HuH-7 (cell line): ENCODE data around the gene ZSWIM6.

ENCODE experiments used
- DNase-seq: peaks from one replicate; pipeline ENCODE4 v3.0.0; 2011; ENCODE audit warnings: low spot score

ZSWIM6 gene

DNA sequence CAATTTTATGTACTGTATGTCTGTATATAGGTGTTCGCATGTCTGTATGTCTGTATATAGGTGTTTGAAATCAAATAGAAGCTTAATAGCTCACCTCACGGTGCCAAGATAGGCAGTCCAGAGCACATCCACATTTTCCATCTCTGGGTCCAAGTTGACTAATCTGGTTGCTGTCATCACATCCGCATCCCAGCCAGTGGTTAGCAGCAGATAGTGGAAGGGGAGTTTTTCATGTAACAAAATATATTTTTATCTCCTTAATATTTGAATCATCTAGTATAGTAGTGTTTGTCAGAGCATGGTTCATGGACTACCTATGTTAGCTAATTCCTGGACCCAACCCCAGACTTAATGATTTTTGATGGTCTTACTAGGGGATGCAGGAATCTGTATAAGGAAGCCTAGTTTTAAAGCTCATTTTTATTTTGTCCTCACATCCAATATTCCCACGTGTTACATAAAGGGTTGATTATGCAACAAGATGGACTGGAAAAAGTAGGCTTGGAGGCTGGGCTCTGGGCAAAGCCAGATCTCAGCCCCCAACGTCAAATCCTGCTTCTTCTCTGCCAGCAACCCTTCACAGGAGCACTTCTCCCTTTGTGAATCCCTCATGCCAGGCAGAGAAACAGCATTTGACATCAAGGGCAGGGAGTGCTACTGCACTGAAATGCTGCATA is 219.7 kb downstream of the ZSWIM6 start:
- DNase-seq, result no peak

DNA sequence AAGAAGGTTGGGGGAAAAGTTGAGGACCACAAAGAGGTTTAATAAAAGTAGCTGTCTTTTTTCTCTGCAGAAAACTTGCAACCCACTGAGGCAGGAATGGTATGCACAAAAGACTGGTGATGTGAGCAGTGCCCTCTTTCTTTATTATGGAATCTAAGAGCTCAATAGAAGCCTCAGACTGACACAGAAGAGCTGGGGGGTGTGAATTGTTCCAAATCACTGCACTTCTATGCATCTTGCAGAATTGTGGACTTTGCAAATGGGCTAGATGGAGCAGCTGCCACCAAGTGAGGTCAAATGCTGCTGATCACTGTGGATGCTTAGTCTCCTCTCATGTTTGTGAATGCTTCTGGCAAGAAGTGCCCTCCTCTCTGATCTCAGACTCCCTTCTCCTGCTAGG is 227.1 kb downstream of the ZSWIM6 start:
- no peak for DNase-seq

DNA sequence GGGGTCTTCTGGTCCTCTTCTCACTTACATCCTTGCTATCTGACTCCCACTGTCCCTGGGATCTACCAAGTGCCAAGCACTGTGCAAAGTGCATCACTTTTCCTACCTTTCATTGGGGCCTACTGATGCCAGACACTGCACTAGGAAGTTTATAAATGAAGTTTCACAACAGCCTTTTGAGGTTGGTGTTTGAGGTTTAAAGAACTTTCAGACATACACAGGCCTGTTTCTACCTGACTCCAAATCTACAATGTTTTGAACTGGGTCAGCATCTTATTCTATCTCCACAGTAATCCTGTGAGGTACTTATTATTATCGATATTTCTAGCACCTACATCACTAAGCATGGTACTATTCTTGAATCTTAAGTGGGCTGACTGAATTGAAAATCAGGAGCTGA is 227.7 kb downstream of the ZSWIM6 start:
- DNase-seq, result no peak

DNA sequence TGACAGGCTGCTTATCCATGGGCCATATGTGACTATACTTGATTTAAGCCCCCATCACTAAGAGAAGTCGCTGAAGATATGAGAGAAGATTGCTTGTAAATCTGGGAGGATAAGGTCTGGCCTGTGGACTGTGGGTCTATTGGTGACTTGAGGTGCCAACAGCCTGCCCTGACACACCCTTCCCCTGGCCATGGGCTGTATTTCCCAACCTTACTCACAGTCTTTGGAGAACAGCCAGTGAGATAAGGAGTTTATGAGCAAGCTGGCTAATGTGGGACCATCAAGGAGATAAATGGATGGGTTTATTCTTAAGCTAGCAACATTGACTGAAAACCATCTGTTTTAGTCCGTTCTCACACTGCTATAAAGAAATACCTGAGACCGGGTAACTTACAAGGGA is 231.3 kb downstream of the ZSWIM6 start:
- DNase-seq, result no peak

DNA sequence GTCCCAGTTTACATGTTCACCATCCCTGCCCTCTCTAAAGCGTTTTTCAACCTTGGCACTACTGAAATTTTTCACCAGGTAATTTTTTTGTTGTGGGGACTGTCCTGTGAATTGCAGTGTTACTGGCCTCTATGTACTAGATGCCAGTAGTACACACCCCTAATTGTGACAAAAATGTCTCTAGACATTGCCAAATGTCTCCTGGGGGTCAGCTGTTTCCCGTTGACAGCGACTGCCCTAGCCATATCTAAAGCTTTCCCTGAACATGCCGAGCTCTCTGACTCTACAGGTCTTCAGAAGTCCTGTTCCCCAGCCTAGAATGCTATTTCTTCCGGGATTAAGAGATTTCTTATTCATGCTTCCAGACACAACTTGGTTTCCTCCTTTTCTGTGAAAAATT is 235.3 kb downstream of the ZSWIM6 start:
- DNase-seq, result no peak

DNA sequence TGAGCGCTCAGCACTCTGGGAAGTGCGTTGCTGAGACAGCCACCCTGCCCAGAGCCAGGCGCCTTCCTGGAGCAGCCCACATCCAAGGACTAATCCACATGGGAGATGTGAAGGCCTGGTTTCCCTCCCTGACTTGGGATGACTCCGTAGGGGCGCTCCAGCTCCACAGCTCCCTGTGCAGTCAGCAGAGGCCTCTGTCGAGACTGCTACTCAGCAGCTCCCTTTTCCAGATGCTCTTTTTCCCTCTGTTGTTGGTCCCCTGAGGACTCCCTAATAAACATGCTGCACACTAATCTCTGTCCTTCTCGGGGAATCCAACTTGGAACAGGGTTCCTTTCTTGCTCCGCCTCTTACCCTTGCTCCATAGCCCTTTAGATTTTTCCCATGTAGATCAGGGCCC is 237.3 kb downstream of the ZSWIM6 start:
- no peak for DNase-seq

DNA sequence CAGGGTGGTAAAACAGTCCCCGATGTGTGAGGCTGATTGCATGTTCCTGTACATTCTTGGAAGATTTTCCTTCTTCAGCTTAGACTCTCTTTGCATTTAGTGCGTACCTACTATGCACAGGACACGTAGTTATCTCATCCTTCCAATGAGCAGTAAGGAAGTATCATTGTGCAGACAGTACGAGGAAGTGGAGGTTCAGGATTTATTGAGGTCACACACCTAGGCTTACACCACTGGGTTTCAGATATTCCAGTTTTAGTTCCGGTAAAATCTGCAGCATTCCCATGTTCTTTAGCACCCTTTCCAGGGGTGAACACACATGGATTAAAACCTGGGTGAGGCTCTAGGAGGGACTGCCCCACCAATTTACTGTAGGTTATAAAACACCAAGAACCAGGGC is 238.7 kb downstream of the ZSWIM6 start:
- no peak for DNase-seq

DNA sequence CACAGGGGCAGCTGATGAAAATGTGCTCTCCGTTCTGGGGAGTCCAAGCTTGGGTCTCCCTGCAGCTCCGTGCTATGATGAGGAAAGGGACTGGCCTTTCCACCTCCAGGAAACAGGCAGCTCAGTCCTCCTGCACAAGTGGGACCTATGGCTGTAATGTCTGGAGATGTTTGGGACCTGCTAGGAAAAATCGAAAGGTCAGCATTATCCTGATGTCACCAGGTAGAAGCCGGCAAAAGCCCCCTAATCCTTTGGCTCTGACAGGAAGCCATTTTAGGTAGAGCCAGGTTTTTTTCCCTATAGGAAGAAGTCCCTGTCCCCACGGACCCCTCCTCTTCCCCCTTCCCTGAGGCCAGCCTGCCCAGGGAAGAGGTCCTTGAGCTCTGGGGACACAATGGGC is 240.9 kb downstream of the ZSWIM6 start:
- no peak for DNase-seq

DNA sequence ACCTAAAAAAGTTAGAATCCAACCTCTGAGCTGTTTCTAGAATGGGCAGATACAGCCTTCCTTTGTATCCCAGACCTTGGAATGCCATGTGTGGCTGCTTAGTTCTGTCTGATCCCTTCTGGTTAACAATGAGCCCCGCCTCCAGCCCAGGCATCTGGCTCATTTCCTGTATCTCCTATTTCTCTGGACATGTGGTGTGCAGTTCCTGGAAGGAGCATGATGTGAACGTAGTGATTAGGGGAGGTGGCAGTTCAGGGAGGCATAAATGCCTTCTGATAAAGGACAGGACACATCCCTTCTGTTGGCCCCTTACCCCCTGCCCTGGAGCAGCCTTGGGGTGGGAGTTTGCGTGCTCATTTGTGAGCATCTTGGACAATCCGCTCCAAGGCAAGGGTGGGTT is 243.0 kb downstream of the ZSWIM6 start:
- no peak for DNase-seq

DNA sequence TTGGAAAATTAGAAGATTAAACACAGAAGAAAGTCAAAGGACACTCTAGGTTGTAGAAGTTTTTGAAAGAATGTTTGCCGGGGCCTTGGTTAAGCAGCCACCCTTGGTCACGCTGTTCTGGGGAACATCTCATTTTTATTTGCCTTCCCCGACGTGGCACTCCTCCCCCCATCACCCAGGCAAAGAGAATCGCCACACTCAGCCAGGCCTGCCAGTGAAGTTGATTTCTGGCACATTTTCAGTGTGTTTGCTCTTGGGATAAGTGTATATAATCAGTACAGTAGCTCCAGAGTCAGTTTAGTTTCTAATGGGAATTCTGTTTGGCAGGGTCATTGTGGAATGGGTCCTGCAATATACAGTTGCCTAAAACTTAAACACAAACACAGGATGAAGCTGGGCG is 243.5 kb downstream of the ZSWIM6 start:
- DNase-seq, result no peak

DNA sequence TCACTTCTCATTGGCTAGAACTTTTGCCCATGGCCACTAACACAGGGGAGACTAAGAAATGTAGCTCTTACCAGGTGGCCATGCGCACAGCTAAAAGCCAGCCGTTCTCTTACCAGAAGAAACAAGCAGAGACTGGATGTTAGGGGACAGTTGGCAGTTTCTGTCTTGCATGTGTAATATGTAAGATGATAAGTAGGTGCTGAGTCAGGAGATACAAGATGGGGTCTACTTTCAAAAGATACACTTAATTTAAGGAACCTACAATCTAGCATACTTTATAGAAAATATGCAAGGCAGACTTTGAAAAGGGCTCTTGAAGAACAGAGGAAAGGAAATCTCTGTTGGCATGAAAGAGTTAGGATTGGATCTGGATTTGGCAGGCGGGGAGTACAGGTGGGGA is 244.5 kb downstream of the ZSWIM6 start:
- no peak for DNase-seq

DNA sequence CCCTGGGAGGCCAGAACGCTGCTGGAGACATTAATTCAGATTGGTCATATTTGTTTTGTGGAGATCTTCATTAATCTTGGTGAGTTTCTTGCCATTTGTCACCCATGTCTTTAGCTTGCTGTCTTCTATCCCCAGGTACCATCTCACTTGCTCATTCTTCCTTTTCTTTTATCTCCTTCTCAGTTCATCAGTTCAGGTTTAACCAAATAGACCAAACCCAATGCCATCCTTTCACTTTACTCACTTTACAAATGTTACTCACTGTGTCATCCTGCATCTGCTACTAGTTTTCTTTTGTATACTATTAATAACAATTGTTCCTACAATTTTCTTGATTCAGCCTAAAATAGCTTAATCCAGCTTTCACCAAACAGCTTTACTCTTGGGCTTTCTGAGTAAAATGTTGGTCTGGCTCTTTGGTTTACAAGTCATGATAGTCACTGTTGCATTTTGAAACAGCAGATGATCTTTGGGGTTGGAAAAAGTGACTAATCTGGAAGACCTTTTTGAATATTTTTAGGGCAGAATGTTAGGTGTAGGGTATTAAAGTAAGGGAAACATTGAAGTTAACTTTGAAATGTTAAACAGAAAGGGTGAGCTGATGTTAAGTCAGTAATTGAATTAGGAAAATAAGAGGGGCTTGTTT is 246.9 kb downstream of the ZSWIM6 start:
- no peak for DNase-seq

DNA sequence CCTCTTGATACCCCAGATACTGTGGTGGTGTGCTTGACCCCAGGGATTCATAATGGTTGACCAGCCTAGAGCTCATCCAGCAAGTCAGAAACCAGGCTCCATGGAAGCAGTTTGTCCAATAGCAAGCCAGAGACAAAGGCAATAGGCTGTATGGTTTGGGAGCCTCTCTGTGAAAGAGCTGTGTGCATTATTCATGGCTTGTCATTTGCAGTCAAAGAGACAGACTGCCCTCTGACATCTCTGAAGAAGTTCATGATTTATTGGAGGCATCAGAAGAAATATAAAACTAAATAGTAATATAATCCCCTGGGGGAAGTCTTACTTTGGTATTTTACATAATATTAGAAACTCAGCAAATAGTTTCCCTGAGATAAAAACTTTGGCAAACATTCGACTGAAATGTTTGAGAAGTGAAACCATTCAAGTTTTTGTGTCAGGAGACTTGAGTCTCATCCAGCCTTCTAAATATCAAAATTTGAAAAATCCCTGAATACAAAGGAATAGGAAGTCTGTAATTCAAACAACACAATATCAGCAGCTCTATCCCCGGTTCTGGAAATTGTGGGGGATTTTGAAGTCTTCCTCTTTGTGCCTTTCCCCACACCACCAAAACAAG is 250.3 kb downstream of the ZSWIM6 start:
- DNase-seq, result no peak

DNA sequence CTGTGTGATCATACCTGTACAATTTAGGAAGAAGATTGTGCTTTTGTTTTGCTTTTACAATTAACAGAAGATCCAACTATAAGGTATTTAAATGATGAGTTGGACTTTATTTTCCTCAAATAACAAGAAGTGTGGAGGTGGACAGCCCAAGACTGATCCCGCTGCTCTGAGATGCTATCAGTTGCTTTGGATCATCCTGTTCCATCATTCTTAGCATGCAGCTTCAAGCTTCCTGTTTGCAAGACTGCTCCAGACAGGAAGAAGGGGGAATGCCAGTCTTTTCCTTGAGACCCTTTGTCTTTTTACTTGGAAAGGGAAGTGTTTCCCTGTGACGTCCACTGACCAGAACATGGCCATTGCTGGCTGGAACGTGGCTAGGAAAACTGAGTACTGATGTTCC is 250.8 kb downstream of the ZSWIM6 start:
- no peak for DNase-seq

DNA sequence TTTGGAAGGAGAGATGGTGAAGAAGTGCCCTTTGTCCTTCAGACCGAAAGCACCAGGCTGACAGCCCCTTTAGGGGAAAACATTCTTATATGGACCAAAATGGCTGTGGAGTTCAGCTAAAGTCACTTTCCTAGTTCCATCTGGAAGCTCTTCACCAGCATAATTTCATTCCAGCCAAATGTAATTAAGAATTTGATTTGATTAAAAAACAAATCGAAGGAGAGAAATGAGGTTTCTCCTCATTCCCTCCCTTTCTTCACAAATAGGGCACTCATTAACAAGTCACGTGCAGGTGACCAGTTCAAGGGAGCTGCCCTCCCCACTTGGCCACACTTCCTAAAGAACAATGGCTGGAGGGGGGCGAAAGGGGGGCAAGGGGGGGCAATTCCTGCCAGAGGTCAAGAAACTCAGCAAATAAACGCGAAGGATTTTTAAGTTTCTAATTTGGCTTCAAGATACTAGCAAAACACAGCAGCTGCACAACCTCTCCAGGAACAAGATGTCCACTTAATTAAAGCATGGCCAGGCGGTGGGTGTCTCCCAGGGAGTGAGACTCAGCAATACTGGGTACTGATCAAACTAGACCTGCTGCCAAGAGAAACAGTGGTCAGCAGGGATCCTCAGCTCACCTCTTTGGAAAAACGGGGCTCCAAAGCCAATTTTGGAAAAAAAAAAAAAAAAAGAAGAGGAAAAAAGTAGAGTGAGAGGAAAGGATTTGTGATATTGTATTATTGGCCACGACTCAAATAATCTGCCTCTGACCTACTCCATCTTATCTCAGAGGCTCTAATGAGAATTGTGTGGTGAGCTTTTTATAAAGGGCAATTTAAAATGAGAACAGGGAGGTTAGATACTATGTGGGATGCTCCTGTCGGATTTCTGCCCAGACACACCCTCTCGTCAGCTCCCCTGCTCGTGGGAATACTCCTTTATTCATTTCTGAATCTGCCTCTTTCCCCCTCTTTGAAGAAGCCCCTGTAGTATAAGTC is 254.3 kb downstream of the ZSWIM6 start:
- no peak for DNase-seq

DNA sequence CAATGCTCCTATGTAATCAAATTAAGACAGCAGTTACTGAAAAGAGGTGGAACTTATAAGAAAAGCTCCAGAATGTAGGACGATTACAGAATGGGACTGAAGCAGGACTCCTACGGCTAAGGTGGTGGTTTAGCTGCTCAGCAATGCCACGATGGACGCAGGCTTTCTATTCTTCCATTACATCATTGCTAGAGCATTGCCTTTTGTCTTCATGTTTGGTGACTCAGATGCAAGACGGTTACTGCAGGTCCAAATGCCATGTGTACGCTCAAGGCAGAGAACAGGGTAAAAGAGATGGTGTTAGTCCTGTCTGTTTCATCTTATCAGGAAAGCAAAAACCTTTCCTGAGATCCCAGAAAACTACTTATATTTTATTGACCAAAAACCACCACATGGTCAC is 255.1 kb downstream of the ZSWIM6 start:
- DNase-seq, result no peak

DNA sequence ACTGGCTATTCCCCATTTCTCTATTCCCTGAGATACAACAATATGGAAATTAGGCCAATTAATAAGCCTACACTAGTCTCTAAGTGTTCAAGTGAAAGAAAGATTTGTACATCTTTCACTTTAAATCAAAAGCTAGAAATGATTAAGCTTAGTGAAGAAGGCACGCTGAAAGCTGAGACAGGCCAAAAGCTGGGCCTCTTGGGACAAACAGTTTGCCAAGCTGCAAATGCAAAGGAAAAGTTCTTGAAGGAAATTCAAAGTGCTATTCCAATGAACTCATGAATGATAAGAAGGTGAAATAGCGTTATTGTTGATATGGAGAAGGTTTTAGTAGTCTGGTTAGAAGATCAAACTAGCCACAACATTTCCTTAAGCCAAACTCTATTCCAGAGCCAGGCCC is 256.2 kb downstream of the ZSWIM6 start:
- DNase-seq, result no peak

DNA sequence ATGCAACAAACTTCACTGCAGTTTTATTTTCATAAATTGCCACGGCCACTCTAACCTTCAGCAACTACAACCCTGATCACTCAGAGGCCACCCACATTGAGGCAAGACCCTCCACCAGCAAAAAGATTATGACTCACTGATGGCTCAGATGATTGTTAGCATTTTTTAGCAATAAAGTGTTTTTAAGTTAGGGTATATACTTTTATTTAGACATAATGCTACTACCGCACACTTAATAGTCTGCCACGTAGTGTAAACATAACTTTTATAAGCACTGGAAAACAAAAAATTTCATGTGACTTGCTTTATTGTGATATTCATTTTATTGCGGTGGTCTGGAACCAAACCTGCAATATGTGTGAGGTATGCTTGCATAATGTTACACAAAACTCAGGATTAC is 257.9 kb downstream of the ZSWIM6 start:
- no peak for DNase-seq

DNA sequence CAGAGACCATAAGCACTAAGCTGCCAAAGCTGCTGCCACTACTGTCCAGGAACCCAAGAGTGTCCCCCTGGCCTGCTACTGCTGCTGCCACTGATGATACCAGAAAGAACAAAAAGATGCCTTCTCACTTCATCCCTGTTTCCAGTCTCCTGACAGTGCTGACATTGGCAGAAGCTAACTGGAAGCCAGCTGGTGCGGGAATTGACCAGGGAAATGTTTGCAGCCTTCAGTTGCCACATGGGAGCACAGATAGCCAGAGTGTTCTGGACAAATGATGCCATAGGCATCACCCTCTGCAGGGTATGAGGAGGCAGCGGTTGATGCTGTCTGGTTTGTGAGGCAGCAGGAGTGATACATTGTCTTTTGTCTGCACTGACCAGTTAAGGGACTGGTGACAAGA is 258.4 kb downstream of the ZSWIM6 start:
- no peak for DNase-seq

DNA sequence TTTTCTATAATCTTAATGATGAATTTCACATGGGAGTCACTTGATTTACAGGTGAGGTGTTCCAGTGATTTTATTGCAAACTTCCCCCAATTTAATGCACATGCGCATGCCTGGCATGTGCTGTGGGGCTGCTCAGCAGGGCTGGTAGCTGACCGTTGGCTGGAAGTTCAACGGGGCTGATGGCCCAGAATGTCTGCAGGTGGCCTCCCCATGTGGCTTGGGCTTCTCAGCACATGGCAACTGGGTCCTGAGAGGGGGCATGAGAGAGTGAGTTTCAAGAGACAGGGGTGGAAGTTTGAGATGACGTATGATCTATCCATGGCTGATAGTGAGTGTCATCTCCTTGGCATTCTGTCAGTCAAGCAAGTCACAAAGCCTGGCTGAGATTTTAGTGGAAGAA is 259.8 kb downstream of the ZSWIM6 start:
- no peak for DNase-seq

DNA sequence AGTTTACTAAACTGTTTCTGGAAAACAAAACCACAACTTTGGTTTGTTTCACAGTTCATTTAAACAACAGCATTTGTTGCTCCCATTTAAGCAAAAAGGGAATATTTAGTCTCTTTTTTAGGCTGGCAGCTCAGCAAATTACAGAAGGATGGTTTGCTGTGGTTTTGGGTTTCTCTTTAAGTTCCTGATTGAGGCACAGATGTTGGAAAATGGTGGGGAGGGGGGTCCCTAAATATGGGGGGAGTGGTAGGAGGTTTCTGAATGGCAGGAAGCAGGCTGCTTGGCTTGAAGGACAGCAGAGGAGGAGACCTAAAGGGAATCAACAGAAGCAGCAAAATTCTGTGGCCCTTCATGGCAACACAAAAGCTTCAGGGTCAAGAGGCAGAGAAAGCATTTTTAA is 263.4 kb downstream of the ZSWIM6 start:
- DNase-seq, result no peak
